Small intestine (tissue), 16 donors: ENCODE data around the gene MEOX1. TPM values are rescaled to one million over a fixed set of nuclear protein-coding genes. Genes with fewer than 3 reads are reported as not detected.

Experiments
- DNase-seq, 2 donors: peaks; one replicate each; pipeline versions ENCODE4 v3.0.0 to v3.0.0-alpha.2; 2013
- FAIRE-seq: peaks from 2 replicates; lab custom pipeline; 2012; peaks lifted over from hg19 to GRCh38; lab: Jason Lieb, UNC
- H3K27ac ChIP-seq, 3 donors: one replicate each; pipeline ENCODE4 v1.5.1; 2013; ENCODE audit warnings: low read length in 2 of 3, mild to moderate bottlenecking in 2 of 3, control low read depth in 1 of 3, inconsistent platforms in 1 of 3, low read depth in 1 of 3, moderate library complexity in 1 of 3
- H3K27me3 ChIP-seq, 3 donors: one replicate each; pipeline ENCODE4 v1.6.1; 2013; ENCODE audit warnings: low read length in 3 of 3, inconsistent platforms in 1 of 3; ENCODE audit not compliant: control insufficient read depth in 3 of 3, insufficient read depth in 3 of 3
- H3K36me3 ChIP-seq, 3 donors: one replicate each; pipeline ENCODE4 v1.6.1; 2013; ENCODE audit warnings: low read length in 3 of 3, inconsistent platforms in 1 of 3, low read depth in 1 of 3, mild to moderate bottlenecking in 1 of 3, moderate library complexity in 1 of 3; ENCODE audit not compliant: control insufficient read depth in 3 of 3, insufficient read depth in 2 of 3
- H3K4me1 ChIP-seq, 3 donors: one replicate each; pipeline ENCODE4 v1.6.1; 2013; ENCODE audit warnings: low read length in 2 of 3, inconsistent platforms in 1 of 3, low read depth in 1 of 3, mild to moderate bottlenecking in 1 of 3, moderate library complexity in 1 of 3; ENCODE audit not compliant: control insufficient read depth in 3 of 3, insufficient read depth in 2 of 3
- H3K4me3 ChIP-seq, 3 donors: one replicate each; pipeline ENCODE4 v1.5.1; 2013; ENCODE audit warnings: low read length in 3 of 3, control low read depth in 1 of 3, inconsistent platforms in 1 of 3, low read depth in 1 of 3, mild to moderate bottlenecking in 1 of 3, moderate library complexity in 1 of 3
- H3K9me3 ChIP-seq, 2 donors: one replicate each; pipeline ENCODE4 v1.6.1; 2013; ENCODE audit warnings: low read depth in 1 of 2, low read length in 1 of 2; ENCODE audit not compliant: control insufficient read depth in 2 of 2, insufficient read depth in 1 of 2
- WGBS, 3 donors: extraction: QIAGEN DNeasy Blood & Tissue Kit; methylation state at CpG; one replicate each; pipeline ENCODE4 v1.1.7; 2013; 5-methylcytosine and 5-hydroxymethylcytosine counted together
- long read RNA-seq, 10 donors: transcript quantifications; one replicate each; lab custom pipeline, GENCODE V29; 2026
- polyA plus RNA-seq, 4 donors: library from polyadenylated mRNA; stranded (reverse) in 3 of 4; unstranded in 1 of 4; fragments of 200-250 nt in 3 of 4; fragments of 120-200 nt in 1 of 4; gene quantifications; one replicate each; pipeline versions ENCODE4 v1.2.1 to v1.2.3, GENCODE V29; 2013
- donor health status: healthy with polysubstance abuse.
- donor health status: control.
- donor health status: control.
- donor health status: Bipolar disorder and iron deficiency.
- donor health status: healthy.

MEOX1 gene
- 1 to 10 TPM in 2 of 4 donors, not detected in 2; 2.6 to 7.1 TPM for polyA plus RNA-seq
- long read RNA-seq, donor 1, result 0 reads
- long read RNA-seq, donor 2, result 0 reads
- long read RNA-seq, donor 3, partial matches to known transcripts, result 0 of 1 reads
- long read RNA-seq, donor 3, other reads (novel, unspliced or antisense), result 0 of 1 reads
- long read RNA-seq, donor 4, result 0 reads
- long read RNA-seq, donor 5, result 0 reads
- long read RNA-seq, donor 6, partial matches to known transcripts, result 0 of 3 reads
- long read RNA-seq, donor 6, other reads (novel, unspliced or antisense), result 0 of 3 reads
- long read RNA-seq, donor 7, transcript MEOX1-202 (2 exons, 2,129 nt), result minor isoform, 5 of 17 reads
- long read RNA-seq, donor 7, transcript MEOX1-201 (3 exons, 2,707 nt), result major isoform, 10 of 17 reads
- long read RNA-seq, donor 7, partial matches to known transcripts, result 0 of 17 reads
- long read RNA-seq, donor 7, other reads (novel, unspliced or antisense), result 0 of 17 reads
- long read RNA-seq, donor 8, partial matches to known transcripts, result 0 of 1 reads
- long read RNA-seq, donor 8, other reads (novel, unspliced or antisense), result 0 of 1 reads
- long read RNA-seq, donor 9, result 0 reads
- long read RNA-seq, donor 10, transcript MEOX1-201 (3 exons, 2,707 nt), result major isoform, 5 of 5 reads
- long read RNA-seq, donor 10, partial matches to known transcripts, result 0 of 5 reads
- long read RNA-seq, donor 10, other reads (novel, unspliced or antisense), result 0 of 5 reads

DNA sequence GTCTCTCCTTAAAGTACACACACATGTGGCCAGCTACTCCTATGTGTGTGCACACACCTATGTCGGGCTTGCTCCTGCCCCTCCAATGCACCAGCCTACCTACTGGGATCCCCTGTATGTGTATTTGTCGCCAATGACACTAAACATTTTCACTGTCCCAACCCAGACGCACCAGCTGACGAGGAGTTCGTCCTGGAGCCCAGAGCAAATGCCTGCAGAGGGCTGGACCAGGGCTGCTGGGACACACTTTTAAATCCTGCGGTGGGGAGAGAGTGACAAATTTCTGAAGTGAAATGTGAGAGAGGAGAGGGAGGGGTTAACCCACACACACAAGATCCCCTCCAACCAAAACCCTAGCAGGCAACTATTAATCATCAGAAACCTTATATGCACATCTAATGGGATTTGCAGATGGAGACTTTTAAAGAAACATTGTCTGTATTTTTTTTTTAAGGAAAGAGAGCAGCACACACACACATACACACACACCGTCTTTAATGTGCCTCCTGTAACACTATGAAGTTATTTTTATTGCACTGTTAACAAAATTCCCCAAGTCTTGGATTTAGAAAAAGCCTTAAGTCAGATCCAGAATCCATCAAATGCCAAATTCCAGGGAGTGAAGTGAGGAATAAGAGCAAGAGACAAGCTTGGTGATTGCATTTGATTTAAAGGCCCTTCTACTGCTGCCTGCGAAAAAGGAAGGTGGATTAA is at the start of gene MEOX1:
Gene MEOX1, minus strand, starts transcription at position 224 of the 714 bp plus-strand sequence. CDS start 388 bp downstream, outside the sequence.
- Histone ChIP-seq H3K27ac (peak within 1 kb of the TSS in 1 of 3 donors; percentile 14), H3K9me3 (no peaks in the 10 kb centered on the region), H3K36me3 (no peaks in the 10 kb centered on the region), H3K4me1 (peaks cover 0 to 19% (median 0%) of the 10 kb centered on the region in 3 donors), H3K4me3 (no peak within 1 kb of the TSS), H3K27me3 (no peaks in the 10 kb centered on the region)
- WGBS, 3 donors, result 55 to 87% (median 68%) methylated on average over 8 of the region's 8 CpGs
- FAIRE-seq (no peak), DNase-seq (no peak)

DNA sequence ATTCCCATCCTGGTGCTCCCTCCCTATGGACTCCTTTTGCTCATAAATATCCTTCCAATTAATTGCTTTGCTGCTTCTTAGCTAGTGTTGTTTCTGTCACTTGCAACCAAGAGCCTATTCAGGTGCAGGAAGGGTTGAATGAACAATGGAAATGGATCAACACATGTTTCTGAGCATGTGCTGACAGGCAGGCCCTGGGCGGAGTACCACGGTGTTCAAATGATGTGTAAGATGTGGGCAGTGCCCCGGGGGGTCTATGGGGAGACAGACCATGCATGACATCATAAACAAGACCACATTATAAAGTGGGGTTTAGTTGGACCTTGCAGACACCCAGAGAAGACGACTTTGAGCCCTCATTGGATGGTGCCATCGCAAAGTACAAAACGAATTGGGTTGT is 48.4 kb upstream of the MEOX1 start:
- H3K4me1 ChIP-seq, result peaks cover 0 to 7% (median 6%) of the 10 kb centered on the region in 3 donors
- H3K36me3 ChIP-seq, result no peaks in the 10 kb centered on the region
- H3K27me3 ChIP-seq, result peaks cover 0 to 34% (median 0%) of the 10 kb centered on the region in 3 donors
- FAIRE-seq (no peak), DNase-seq (no peak)
- no peak overlapping the region for H3K27ac ChIP-seq
- WGBS, 3 donors, result 86 to 89% (median 89%) methylated on average over 6 of the region's 6 CpGs
- no peaks in the 10 kb centered on the region for H3K9me3 ChIP-seq
- H3K4me3 ChIP-seq, result no peak overlapping the region

GRCh38 chr17:43709210-43709609 is 47.5 kb upstream of the MEOX1 start:
- peaks cover 0 to 27% (median 0%) of the 10 kb centered on the region in 3 donors for H3K27me3 ChIP-seq
- DNase-seq, result no peak
- H3K27ac ChIP-seq, result no peak overlapping the region
- no peaks in the 10 kb centered on the region for H3K9me3 ChIP-seq
- FAIRE-seq, result no peak
- H3K4me3 ChIP-seq, result no peak overlapping the region
- 87 to 94% (median 90%) methylated on average over 4 of the region's 4 CpGs for WGBS, 3 donors
- H3K4me1 ChIP-seq, result peaks cover 0 to 7% (median 6%) of the 10 kb centered on the region in 3 donors
- no peaks in the 10 kb centered on the region for H3K36me3 ChIP-seq

- no peak for DNase-seq
- H3K9me3 ChIP-seq, result peaks cover 0 to 4% of the 10 kb centered on the region in 2 donors
- H3K4me3 ChIP-seq, result no peak overlapping the region
- WGBS, 3 donors, result 84 to 92% (median 92%) methylated on average over 5 of the region's 5 CpGs
- H3K27ac ChIP-seq, result no peak overlapping the region
- no peaks in the 10 kb centered on the region for H3K4me1 ChIP-seq
- H3K36me3 ChIP-seq, result no peaks in the 10 kb centered on the region
- no peak for FAIRE-seq
- peaks cover 0 to 15% (median 0%) of the 10 kb centered on the region in 3 donors for H3K27me3 ChIP-seq
Observed at GRCh38 chr17:43707184-43707583, 45.5 kb upstream of the MEOX1 start.

- WGBS, 3 donors, result 82 to 88% (median 83%) methylated on average over 5 of the region's 5 CpGs
- Histone ChIP-seq H3K4me1 (no peaks in the 10 kb centered on the region), H3K27ac (no peak overlapping the region), H3K9me3 (peaks cover 0 to 4% of the 10 kb centered on the region in 2 donors), H3K27me3 (peaks cover 0 to 9% (median 0%) of the 10 kb centered on the region in 3 donors), H3K36me3 (no peaks in the 10 kb centered on the region), H3K4me3 (no peak overlapping the region)
- FAIRE-seq (no peak), DNase-seq (no peak)
Observed at GRCh38 chr17:43706235-43706634, 44.5 kb upstream of the MEOX1 start.

DNA sequence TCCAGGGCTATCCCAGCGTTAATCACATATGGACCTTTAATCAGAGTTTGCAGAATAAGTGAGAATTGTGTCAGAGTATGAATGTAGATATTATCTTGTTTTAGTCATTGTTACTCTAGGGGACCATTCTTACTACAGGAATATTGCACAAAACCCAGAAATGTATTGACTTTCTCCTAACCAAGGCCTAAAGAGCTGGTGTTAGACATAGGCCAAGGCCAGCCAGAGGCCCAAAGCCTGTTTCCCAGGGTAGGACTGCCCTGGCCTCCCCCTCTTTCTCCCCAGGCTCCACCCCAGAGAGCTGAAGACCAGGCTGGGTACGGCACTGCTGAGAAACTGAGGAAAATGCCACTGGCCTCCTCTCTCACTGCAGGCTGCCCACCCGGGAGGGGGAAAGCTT is 41.9 kb upstream of the MEOX1 start:
- WGBS, 3 donors, result 90 to 97% (median 94%) methylated on average over 3 of the region's 3 CpGs
- no peaks in the 10 kb centered on the region for H3K36me3 ChIP-seq
- peaks cover 0 to 10% of the 10 kb centered on the region in 2 donors for H3K9me3 ChIP-seq
- peaks cover 0 to 4% (median 0%) of the 10 kb centered on the region in 3 donors for H3K27me3 ChIP-seq
- H3K27ac ChIP-seq, result no peak overlapping the region
- DNase-seq (no peak), FAIRE-seq (no peak)
- no peak overlapping the region for H3K4me3 ChIP-seq
- H3K4me1 ChIP-seq, result no peaks in the 10 kb centered on the region

DNA sequence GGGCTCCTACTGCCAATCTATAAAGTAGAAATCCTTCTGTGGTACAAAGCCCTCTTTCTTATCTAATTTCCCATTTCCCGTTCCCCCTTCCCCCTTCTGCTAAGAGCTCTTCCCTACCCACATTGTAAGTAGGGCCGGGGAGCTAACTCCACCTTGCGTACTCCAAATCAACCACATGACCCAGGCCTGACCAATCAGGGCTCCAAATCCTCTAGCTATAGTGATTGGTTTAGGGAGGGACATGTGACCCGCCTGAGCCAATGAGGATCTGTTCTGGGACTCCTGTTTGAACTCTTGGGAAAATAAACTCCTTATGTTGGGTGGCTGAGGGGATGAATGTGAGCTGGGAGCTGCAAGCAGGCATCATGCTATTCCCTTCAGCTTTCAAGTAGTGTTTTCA is 40.9 kb upstream of the MEOX1 start:
- H3K36me3 ChIP-seq, result no peaks in the 10 kb centered on the region
- H3K4me3 ChIP-seq, result no peak overlapping the region
- peaks cover 0 to 10% of the 10 kb centered on the region in 2 donors for H3K9me3 ChIP-seq
- H3K27me3 ChIP-seq, result peaks cover 0 to 4% (median 0%) of the 10 kb centered on the region in 3 donors
- no peaks in the 10 kb centered on the region for H3K4me1 ChIP-seq
- no peak for FAIRE-seq
- no peak for DNase-seq
- 75 to 94% (median 86%) methylated on average over 4 of the region's 4 CpGs for WGBS, 3 donors
- no peak overlapping the region for H3K27ac ChIP-seq

DNA sequence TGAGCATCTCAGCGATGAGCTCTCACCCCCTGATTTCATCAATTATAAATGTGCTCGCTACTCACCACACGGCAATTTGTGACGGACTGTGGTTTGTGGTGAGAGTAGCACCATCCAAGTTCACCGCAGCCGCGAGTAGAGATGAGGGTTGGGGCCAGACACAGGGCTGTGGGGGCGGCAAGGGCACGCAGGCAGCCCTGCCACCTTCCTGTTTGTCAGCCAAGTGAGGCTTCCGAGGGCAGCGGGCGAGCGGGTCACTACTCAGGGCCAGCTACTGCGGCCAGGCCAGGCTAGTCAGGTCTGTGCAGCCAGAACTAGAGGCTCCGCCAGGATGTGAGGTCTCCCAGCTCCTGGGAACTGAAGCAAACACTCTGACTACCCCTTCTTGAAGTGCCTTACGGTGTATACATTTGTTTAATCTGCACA is 39.6 kb upstream of the MEOX1 start:
- H3K9me3 ChIP-seq, result peaks cover 0 to 10% of the 10 kb centered on the region in 2 donors
- no peak for FAIRE-seq
- 48 to 79% (median 71%) methylated on average over 16 of the region's 16 CpGs for WGBS, 3 donors
- no peak overlapping the region for H3K4me3 ChIP-seq
- no peaks in the 10 kb centered on the region for H3K4me1 ChIP-seq
- DNase-seq, result no peak
- peaks cover 0 to 4% (median 0%) of the 10 kb centered on the region in 3 donors for H3K27me3 ChIP-seq
- no peak overlapping the region for H3K27ac ChIP-seq
- no peaks in the 10 kb centered on the region for H3K36me3 ChIP-seq
